Heart left ventricle (tissue), 13 donors: ENCODE data around the gene DAW1.

Experiments
- CTCF ChIP-seq, 12 donors: fragments of 200-600 bp; sonication (generic) in 4 of 12; IDR thresholded peaks; one replicate each; pipeline versions ENCODE4 v1.5.0 to v1.8.0; 2018 to 2022; ENCODE audit warnings: antibody characterized with exemption in 12 of 12, mild to moderate bottlenecking in 5 of 12
- POLR2A ChIP-seq, 2 donors: fragments of 450-650 bp; IDR thresholded peaks; one replicate each; pipeline ENCODE4 v1.6.1; 2017; ENCODE audit warnings: antibody characterized with exemption in 2 of 2, mild to moderate bottlenecking in 2 of 2, moderate library complexity in 2 of 2
- donor health status: ischemic (EF 13 %, LVEDD 7.1; RV severe dilation, severe dysfunction).
- donor health status: DM: no; HTN: yes; CAD: no.
- donor health status: DM: no; HTN: no; CAD: no.
- donor health status: ischemic (EF 25% LVEDD 6.9; RV normal size, moderate dysfunction).
- donor health status: ischemic (EF 25% LVEDD 5.7; RV mildly dilated, moderate dysfunction).
- donor health status: ischemic (EF 35%, LVEDD 5.7; RV mildly dilated, moderate dysfunction).
- donor health status: nonischemic (EF 11% LVEDD 7.7; RV severe dilation, severe dysfunction).
- donor health status: DM: yes; HTN: yes; CAD: no.
- donor health status: PGD.
- donor health status: ischemic (EF 29% LVEDD 5.4; RV normal size, mild dysfunction).
- donor health status: nonischemic (EF 23%, LVEDD 6.1; RV moderate dilation, normal function).

DNA sequence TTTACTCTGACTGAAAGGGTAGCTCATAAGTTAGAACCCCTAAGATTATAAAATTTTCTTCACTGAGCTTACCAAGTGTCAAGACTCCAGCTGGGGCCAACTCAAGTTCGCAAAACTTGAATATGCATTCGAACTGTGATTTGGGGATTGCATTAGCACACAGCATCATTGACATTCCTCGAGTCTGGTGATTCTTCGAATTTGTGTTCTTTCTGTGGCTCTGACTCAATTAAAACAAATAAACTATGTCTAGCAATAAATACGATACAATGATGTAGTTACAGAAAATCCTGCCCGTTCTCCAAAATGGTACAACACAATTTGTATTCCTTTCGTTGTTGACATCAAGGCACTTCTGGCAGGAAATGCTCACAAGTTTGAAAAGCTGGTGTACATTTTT, 46.7 kb upstream of the DAW1 start:
- TF ChIP-seq CTCF (IDR thresholded peaks at IDR 0.05) (no peak), POLR2A (IDR thresholded peaks at IDR 0.05) (no peak)
